GM18517 (cell line): ENCODE results near the gene CSNK1A1.
"Not testable (repeated sequence)": the region's sequence is repeated elsewhere in the genome, so short reads cannot be mapped to it uniquely, and the experiment has no call there.

Experiments
- ATAC-seq: cut with Tn5 transposase; IDR thresholded peaks from one replicate; pipeline ENCODE4 v1.9.1; 2021; ENCODE audit warnings: mild to moderate bottlenecking, moderate library complexity; ENCODE audit not compliant: unreplicated experiment

CSNK1A1 gene

DNA sequence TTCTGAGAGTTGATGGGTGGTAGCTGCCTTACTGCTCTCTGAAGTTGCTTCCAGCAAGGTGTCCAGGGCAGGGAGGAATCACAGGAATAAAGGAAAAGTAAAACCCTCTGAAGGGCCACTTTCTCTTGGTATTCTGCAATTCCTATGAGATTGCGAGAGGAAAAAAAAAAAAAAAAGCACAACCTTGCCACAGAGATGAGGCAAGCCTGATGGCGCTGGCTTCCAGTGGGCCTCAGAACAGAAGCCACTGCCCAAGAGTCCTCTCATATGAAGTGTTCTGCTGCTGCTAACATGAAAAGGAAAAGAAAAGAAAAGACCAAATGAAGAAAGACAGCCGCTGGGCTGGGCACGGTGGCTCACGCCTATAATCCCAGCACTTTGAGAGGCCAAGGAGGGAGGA is 91.3 kb downstream of the CSNK1A1 start:
- ATAC-seq: no peak

DNA sequence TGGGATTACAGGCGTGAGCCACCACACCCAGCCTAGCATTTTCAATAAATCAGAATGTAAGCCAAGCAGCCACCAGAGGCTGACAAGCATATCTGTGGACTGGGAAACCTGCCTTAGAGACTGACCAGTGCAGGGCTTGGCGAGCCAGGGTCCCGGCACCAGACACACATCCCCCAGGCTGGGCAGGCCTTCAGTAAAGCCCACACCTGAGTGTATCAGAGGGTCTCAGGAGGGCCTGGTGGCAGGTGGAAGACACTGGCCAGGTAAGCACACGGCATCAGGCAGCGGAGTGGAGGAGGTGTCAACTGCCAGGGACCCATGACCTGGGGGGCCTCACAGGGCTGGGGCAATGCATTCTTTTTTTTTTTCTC is 93.9 kb downstream of the CSNK1A1 start:
- ATAC-seq: no peak

GRCh38 chr5:149456597-149457392 is 94.4 kb downstream of the CSNK1A1 start:
- no peak for ATAC-seq

- no peak for ATAC-seq
These were observed 95.3 kb downstream of the CSNK1A1 start for GRCh38 chr5:149455889-149456409.

DNA sequence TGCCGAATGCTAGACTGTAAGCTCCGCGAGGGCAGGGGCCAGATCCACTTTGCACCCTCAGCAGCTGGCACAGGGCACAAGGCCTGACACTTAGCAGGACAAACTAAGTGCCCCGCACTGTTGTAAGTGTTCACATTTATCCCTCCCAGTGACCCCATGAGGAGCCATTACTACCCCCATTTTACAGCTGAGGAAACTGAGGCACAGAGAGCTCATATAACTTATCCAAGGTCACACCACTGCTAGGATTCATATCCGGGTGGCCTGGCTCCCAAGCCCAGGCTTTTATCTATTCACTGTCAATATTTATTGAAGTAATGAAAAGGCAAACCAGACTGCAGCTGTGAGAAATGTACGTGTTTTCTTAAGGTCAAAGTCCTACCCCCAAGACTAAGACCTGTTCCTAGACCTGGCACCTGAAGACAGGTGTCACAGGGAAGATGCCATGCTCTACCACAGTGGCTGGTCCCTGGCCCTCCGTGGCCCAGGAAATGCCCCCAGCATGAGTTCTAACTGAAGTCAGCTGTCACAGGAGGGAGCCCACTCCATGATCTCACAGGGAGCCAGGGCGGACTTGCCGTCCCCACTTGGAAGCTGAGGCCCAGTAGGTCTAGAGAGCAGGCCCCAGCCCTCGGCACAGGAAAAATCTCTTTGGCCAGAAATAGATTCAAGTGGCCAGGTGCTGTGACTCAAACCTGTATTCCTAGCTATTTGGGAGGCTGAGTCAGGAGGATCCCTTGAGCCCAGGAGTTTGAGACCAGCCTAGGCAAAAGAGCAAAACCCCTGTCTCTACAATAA is 97.4 kb downstream of the CSNK1A1 start:
- no peak for ATAC-seq

- no peak for ATAC-seq
These were observed 98.3 kb downstream of the CSNK1A1 start for GRCh38 chr5:149452665-149453617.

- ATAC-seq: no peak
These were observed 99.1 kb downstream of the CSNK1A1 start for GRCh38 chr5:149452007-149452664.

GRCh38 chr5:149450199-149450598 is 101.0 kb downstream of the CSNK1A1 start:
- no peak for ATAC-seq

DNA sequence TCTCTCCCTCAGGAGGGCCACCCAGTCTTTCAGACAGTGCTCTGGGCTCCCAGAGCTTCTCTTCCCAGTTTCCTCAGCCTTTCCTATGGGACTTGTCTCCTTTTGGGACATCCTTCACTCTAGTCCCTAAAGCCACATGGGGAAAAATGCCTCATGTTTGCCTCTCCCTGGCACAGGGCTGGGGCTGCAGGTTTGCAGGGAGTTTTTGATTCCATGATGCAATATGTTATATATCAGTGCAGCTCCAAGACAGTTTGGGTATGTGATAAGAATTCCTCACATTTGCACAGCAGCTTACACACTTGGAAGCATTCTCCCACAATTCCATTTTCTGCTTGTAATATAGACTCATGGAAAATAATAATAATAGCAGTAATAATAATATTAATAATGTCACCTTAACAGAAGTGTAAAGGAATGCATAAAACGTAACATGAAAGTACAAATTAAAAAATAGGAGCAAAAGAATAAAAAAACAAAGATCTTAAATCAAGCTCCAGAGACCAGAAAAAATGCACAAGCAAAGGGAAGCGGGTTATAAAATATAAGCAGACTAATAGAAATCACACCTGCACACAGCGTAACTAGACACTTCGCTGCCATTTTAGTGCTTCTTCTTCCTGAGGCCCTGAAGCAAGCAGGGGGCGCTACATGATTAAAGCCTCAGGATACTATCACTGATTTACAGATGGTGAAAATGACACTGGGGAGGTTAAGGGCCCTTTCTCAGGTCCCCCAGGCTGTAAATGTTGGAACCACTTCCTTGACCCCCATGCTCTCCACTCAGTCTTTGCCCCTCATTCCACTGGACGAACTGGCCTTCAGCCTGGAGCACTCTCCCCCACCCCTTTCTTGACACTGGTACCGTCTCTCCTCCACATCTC is 102.2 kb downstream of the CSNK1A1 start:
- ATAC-seq: no peak

- no peak for ATAC-seq
These were observed 102.8 kb downstream of the CSNK1A1 start for GRCh38 chr5:149448431-149448830.

GRCh38 chr5:149447373-149448367 is 103.6 kb downstream of the CSNK1A1 start:
- no peak for ATAC-seq

DNA sequence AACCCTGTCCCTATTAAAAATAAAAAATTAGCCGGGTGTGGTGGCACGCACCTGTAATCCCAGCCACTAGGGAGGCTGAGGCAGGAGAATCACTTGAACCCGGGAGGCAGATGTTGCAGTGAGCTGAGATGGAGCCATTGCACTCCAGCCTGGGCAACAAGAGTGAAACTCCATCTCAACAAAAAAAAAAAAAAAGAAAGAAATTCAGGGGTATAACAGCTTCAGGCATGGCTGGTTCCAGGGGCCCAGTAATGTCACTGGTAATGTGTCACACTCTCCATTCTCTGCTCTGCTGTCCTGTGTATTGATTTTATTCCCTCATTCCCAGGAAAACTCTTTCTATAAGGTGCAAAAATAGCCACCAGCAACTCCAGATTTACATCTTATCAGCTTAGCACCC is 104.4 kb downstream of the CSNK1A1 start:
- not testable (repeated sequence) for ATAC-seq

DNA sequence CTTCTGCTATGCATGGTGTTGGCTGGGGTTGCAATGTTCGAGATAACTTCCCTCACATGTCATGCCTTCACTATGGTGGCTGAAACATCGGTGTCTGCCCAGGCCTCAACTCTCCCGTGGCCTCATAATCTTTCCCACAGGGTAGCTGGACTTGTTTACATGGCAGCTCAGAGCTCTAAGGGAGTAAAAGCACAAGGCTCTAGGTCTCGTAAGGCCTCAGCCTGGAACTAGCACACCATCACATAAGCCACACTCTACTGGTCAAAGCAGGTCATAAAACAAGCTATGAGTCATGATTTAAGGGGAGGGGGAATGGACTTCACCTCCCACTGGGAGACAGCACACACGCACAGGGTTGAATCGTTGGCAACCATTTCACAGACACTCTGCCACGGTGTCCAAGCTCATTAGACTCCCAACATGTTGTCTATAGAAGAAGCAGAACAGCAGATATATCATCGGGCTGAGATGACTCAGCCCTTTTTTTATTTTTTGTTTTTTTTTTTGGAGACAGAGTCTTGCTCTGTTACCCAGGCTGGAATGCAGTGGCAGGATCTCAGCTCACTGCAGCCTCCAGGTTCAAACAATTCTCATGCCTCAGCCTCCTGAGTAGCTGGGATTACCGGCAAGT is 105.4 kb downstream of the CSNK1A1 start:
- no peak for ATAC-seq

GRCh38 chr5:149445343-149445738 is 105.9 kb downstream of the CSNK1A1 start:
- no peak for ATAC-seq

- ATAC-seq: not testable (repeated sequence)
These were observed 106.8 kb downstream of the CSNK1A1 start for GRCh38 chr5:149444430-149444829.

DNA sequence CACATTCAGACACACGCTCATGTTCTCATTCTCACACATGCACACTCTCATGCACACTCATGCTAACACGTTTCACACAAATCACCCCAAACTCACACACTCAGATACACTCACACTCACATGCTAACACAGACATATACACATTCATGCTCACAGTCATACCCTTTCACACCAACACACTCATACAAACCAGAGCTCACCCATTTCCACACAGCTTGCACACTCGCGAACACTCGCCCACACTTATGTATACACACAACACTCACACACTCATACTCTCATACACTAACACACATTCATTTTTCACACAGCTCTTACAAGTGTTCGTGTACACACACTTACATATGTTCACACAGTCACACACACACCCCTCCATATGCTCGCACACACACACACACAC is 108.0 kb downstream of the CSNK1A1 start:
- ATAC-seq: no peak

DNA sequence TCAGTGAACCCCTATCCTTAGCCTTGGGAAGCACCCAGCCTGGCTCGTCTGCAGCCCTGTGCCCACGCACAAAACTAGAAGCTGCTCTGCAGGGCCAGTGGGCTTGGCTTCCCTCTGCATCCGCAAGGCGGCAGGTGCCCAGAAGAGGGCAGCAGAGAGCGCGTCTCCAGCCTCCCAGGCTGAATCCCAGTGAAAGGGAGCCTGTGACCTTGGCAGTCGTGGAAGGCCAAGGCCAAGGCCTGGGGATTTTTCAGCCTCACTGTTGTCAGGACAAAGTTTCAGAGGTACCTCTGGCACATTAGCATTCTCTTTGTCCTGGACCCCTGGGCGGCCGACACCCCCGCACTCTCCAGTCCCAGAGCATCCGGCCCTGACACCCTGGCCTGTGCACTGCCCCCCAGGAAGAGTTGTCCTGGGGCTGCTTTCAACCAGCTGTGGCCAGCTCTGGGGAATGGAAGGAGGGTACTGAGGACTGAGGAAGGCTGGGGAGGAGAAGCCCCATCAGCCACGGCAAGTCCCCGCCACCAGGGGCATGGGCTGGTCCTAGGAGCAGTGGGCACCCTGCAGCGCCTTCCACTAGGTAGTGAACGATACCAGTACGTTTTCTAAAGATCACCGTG is 108.6 kb downstream of the CSNK1A1 start:
- peak; percentile 48 for ATAC-seq
